Trophoblast cell (in vitro differentiated cells and primary cell): ENCODE results near the gene ZC3H8.

ENCODE experiments used
- DNase-seq, 2 donors: peaks; one replicate each; pipeline ENCODE4 v3.0.0-alpha.2; 2016
- H2AFZ ChIP-seq: 2 replicates; pipeline ENCODE4 v1.6.1; 2013; ENCODE audit warnings: low read length, moderate library complexity, mild to moderate bottlenecking; ENCODE audit not compliant: insufficient read depth, poor library complexity
- H2AK5ac ChIP-seq: 2 replicates; pipeline ENCODE4 v1.6.1; 2013; ENCODE audit warnings: mild to moderate bottlenecking, low read length
- H2BK120ac ChIP-seq: 2 replicates; pipeline ENCODE4 v1.6.1; 2013; ENCODE audit warnings: low read length, mild to moderate bottlenecking, moderate library complexity; ENCODE audit not compliant: insufficient read depth, poor library complexity
- H2BK12ac ChIP-seq: 2 replicates; pipeline ENCODE4 v1.6.1; 2013; ENCODE audit warnings: mild to moderate bottlenecking, low read length, moderate library complexity
- H2BK5ac ChIP-seq: 2 replicates; pipeline ENCODE4 v1.6.1; 2013; ENCODE audit warnings: low read length, low read depth, moderate library complexity, mild to moderate bottlenecking; ENCODE audit not compliant: poor library complexity
- H3K14ac ChIP-seq: 2 replicates; pipeline ENCODE4 v1.6.1; 2013; ENCODE audit warnings: mild to moderate bottlenecking, low read length
- H3K18ac ChIP-seq: 2 replicates; pipeline ENCODE4 v1.6.1; 2013; ENCODE audit warnings: mild to moderate bottlenecking, low read length
- H3K23ac ChIP-seq: 2 replicates; pipeline ENCODE4 v1.6.1; 2013; ENCODE audit warnings: low read length
- H3K27ac ChIP-seq: 2 replicates; pipeline ENCODE4 v1.5.1; 2013; ENCODE audit warnings: low read depth, mild to moderate bottlenecking, inconsistent platforms, low read length, moderate library complexity
- H3K27me3 ChIP-seq: 2 replicates; pipeline ENCODE4 v1.6.1; 2013; ENCODE audit warnings: inconsistent platforms, mild to moderate bottlenecking, low read length, moderate library complexity; ENCODE audit not compliant: insufficient read depth
- H3K36me3 ChIP-seq, 2 experiments: 1 replicate in 1 of 2; 2 replicates in 1 of 2; pipeline ENCODE4 v1.6.1; 2013; ENCODE audit warnings: low read length in 2 of 2, mild to moderate bottlenecking in 2 of 2, moderate library complexity in 1 of 2; ENCODE audit not compliant: insufficient read depth in 2 of 2, control insufficient read depth in 1 of 2
- H3K4ac ChIP-seq: 2 replicates; pipeline ENCODE4 v1.6.1; 2013; ENCODE audit warnings: low read depth, mild to moderate bottlenecking, low read length, moderate library complexity
- H3K4me1 ChIP-seq, 2 experiments: 1 replicate in 1 of 2; 2 replicates in 1 of 2; pipeline ENCODE4 v1.6.1; 2013; ENCODE audit warnings: low read length in 2 of 2, mild to moderate bottlenecking in 2 of 2, moderate library complexity in 1 of 2; ENCODE audit not compliant: insufficient read depth in 2 of 2, control insufficient read depth in 1 of 2
- H3K4me2 ChIP-seq: 2 replicates; pipeline ENCODE4 v1.6.1; 2013; ENCODE audit warnings: inconsistent platforms, mild to moderate bottlenecking, low read length, moderate library complexity
- H3K4me3 ChIP-seq: 2 replicates; pipeline ENCODE4 v1.5.1; 2013; ENCODE audit warnings: mild to moderate bottlenecking, low read depth, low read length, inconsistent platforms
- H3K79me1 ChIP-seq: one replicate; pipeline ENCODE4 v1.6.1; 2013; ENCODE audit warnings: low read length
- H3K79me2 ChIP-seq: 2 replicates; pipeline ENCODE4 v1.6.1; 2013; ENCODE audit warnings: low read length, mild to moderate bottlenecking; ENCODE audit not compliant: control insufficient read depth, insufficient read depth, poor library complexity
- H3K9ac ChIP-seq: 2 replicates; pipeline ENCODE4 v1.6.1; 2013; ENCODE audit warnings: mild to moderate bottlenecking, low read length
- H3K9me3 ChIP-seq: 2 replicates; pipeline ENCODE4 v1.6.1; 2013; ENCODE audit warnings: low read depth, mild to moderate bottlenecking, control low read depth, inconsistent platforms, low read length; ENCODE audit not compliant: insufficient read depth
- H4K12ac ChIP-seq: 2 replicates; pipeline ENCODE4 v1.6.1; 2013; ENCODE audit warnings: low read depth, mild to moderate bottlenecking, low read length, moderate library complexity
- H4K8ac ChIP-seq: 2 replicates; pipeline ENCODE4 v1.6.1; 2013; ENCODE audit warnings: low read depth, mild to moderate bottlenecking, low read length, moderate library complexity
- H4K91ac ChIP-seq: one replicate; pipeline ENCODE4 v1.6.1; 2013; ENCODE audit warnings: low read depth, mild to moderate bottlenecking, low read length, moderate library complexity
- WGBS: extraction: QIAGEN DNeasy Blood & Tissue Kit; methylation state at CpG from one replicate; pipeline ENCODE4 v1.1.7; 2013; ENCODE audit warnings: missing lambda C conversion rate; ENCODE audit not compliant: insufficient read length, insufficient coverage; ENCODE audit errors: extremely low coverage; 5-methylcytosine and 5-hydroxymethylcytosine counted together

Gene ZC3H8

DNA sequence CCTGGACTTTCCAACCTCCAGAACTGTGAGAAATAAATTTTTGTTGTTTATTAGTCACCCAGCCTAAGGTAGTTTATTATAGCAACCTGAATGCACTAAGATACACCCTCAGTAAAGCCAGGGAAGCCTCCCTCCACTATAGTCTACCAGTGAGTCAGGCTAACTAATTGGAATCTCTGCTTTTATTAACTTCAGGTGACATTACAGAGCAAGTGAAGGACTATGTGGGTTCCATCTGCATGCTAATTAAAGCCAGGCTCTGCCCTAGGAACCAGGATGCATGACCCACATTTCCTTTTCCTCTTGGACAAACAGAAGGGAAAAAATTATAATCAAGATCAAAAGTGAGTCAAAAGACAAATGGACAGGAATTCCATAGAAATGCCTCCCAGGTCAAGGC, 56.1 kb downstream of the ZC3H8 start:
- no peak overlapping the region for H3K18ac ChIP-seq
- no peak overlapping the region for H3K4me2 ChIP-seq
- no peak overlapping the region for H2BK5ac ChIP-seq
- no peaks in the 10 kb centered on the region for H3K27me3 ChIP-seq
- H3K79me1 ChIP-seq = no peaks in the 10 kb centered on the region
- no peak overlapping the region for H2BK12ac ChIP-seq
- H2AFZ ChIP-seq = no peak overlapping the region
- H3K23ac ChIP-seq = no peak overlapping the region
- H3K4ac ChIP-seq = no peak overlapping the region
- peaks cover 2% of the 10 kb centered on the region for H3K9me3 ChIP-seq
- H3K9ac ChIP-seq = no peak overlapping the region
- no peaks in the 10 kb centered on the region for H3K79me2 ChIP-seq
- no peak overlapping the region for H4K8ac ChIP-seq
- H3K27ac ChIP-seq = no peak overlapping the region
- H4K91ac ChIP-seq = no peak overlapping the region
- H3K36me3 ChIP-seq = no peaks in the 10 kb centered on the region
- no peak for DNase-seq
- H3K4me3 ChIP-seq = no peak overlapping the region
- no peaks in the 10 kb centered on the region for H3K4me1 ChIP-seq
- H3K14ac ChIP-seq = no peak overlapping the region
- no peak overlapping the region for H4K12ac ChIP-seq
- H2AK5ac ChIP-seq = no peak overlapping the region
- H2BK120ac ChIP-seq = no peak overlapping the region

DNA sequence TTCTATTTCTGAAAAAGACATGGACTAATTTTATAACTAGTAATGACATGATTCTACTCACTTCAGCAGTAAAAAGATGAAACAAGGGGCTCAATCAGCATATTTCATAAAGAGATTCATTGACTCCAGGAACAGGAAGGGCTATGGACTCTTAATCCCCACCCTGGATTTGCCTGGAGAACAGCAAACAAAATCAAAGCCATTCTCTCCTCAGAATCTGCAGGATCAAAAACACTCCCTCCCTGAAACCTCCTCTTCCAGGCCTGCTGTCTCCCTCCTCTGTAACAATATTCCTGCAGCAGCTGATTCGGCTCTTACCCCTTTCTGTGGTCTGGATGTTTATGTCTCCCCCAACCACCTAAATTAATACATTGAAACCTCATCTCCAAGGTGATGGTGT, 57.0 kb downstream of the ZC3H8 start:
- Histone ChIP-seq H3K79me1 (no peaks in the 10 kb centered on the region), H2BK12ac (no peak overlapping the region), H2AFZ (no peak overlapping the region), H3K4me2 (no peak overlapping the region), H4K12ac (no peak overlapping the region), H3K79me2 (no peaks in the 10 kb centered on the region), H3K27ac (no peak overlapping the region), H3K9ac (no peak overlapping the region), H3K27me3 (no peaks in the 10 kb centered on the region), H2BK5ac (no peak overlapping the region), H3K23ac (no peak overlapping the region), H3K14ac (no peak overlapping the region), H3K9me3 (peaks cover 2% of the 10 kb centered on the region), H3K4ac (no peak overlapping the region), H3K4me1 (no peaks in the 10 kb centered on the region), H3K4me3 (no peak overlapping the region), H3K18ac (no peak overlapping the region), H4K91ac (no peak overlapping the region), H4K8ac (no peak overlapping the region), H2BK120ac (no peak overlapping the region), H3K36me3 (no peaks in the 10 kb centered on the region), H2AK5ac (no peak overlapping the region)
- WGBS = no CpG with 5 or more reads among the region's 1 CpG
- DNase-seq = no peak

DNA sequence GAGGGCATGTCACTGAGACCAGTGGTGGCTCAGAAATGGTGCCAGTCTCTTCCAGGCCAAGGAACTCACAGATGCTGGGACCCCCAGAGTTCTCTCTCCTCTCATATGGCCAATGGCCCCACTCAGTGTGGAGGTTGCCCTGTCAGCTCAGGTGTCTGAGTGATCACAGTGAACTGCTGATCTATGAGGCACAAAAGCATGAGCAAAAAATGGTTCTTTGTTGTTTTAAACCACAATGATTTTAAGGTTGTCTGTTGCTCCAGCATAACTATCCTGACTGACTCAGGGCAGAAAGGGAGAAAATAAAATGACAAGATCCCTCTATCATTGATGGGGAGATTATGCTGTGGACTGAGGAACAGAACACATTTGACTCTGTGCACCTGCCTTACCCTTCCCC, 58.9 kb downstream of the ZC3H8 start:
- H3K4me3 ChIP-seq = no peak overlapping the region
- no peak overlapping the region for H3K18ac ChIP-seq
- H2AK5ac ChIP-seq = no peak overlapping the region
- no peak for DNase-seq
- no peak overlapping the region for H3K27ac ChIP-seq
- H2BK120ac ChIP-seq = no peak overlapping the region
- no peak overlapping the region for H4K8ac ChIP-seq
- no peak overlapping the region for H2AFZ ChIP-seq
- no peaks in the 10 kb centered on the region for H3K4me1 ChIP-seq
- no peaks in the 10 kb centered on the region for H3K27me3 ChIP-seq
- H3K4ac ChIP-seq = no peak overlapping the region
- H3K9ac ChIP-seq = no peak overlapping the region
- no peaks in the 10 kb centered on the region for H3K79me2 ChIP-seq
- H3K14ac ChIP-seq = no peak overlapping the region
- H3K4me2 ChIP-seq = no peak overlapping the region
- no peak overlapping the region for H4K12ac ChIP-seq
- H3K36me3 ChIP-seq = no peaks in the 10 kb centered on the region
- H4K91ac ChIP-seq = no peak overlapping the region
- no peaks in the 10 kb centered on the region for H3K79me1 ChIP-seq
- peaks cover under 1% of the 10 kb centered on the region for H3K9me3 ChIP-seq
- H3K23ac ChIP-seq = no peak overlapping the region
- no peak overlapping the region for H2BK12ac ChIP-seq
- H2BK5ac ChIP-seq = no peak overlapping the region

DNA sequence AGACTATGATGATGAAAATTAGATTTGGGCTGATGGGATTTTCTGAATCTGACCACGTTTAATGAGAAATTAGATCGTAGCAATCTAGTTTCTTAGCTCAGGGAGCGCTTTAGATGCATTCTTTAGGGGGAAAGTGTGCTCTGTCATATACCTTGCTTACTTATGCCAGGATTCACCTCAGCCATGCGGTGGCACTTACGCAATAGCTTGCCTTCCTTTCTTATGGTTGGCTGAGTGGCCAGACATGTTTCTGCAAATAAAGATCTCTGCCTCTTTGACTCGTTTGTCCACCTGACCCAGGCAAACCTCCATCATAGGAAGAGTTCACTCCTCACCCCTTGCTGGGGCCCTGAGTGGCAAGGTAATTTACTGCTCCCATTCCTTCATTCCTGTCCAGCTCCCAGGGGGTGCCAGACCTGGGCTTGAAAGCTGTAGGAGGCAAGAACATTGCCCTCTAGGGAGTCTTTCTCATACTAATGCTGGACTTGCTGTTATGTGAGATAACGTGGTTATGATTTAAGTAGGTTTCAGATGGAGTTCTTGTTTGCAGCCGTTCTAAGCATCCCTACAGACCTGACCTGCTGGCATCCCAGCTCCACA, 59.6 kb downstream of the ZC3H8 start:
- Histone ChIP-seq H3K27me3 (no peaks in the 10 kb centered on the region), H4K8ac (no peak overlapping the region), H3K23ac (no peak overlapping the region), H3K79me1 (no peaks in the 10 kb centered on the region), H4K12ac (no peak overlapping the region), H3K4me2 (no peak overlapping the region), H3K9me3 (no peaks in the 10 kb centered on the region), H2AFZ (no peak overlapping the region), H3K4me3 (no peak overlapping the region), H3K36me3 (no peaks in the 10 kb centered on the region), H2BK120ac (no peak overlapping the region), H3K14ac (no peak overlapping the region), H2BK5ac (no peak overlapping the region), H3K9ac (peak overlapping the region; percentile 26), H3K79me2 (no peaks in the 10 kb centered on the region), H2BK12ac (no peak overlapping the region), H3K27ac (no peak overlapping the region), H3K4me1 (no peaks in the 10 kb centered on the region), H3K4ac (no peak overlapping the region), H4K91ac (no peak overlapping the region), H2AK5ac (no peak overlapping the region), H3K18ac (no peak overlapping the region)
- no peak for DNase-seq
- WGBS = no CpG with 5 or more reads among the region's 8 CpGs
